Activated CD8-positive, alpha-beta memory T cell treated with anti-CD3 and anti-CD28 coated beads, Interleukin-2, amount 50 U/mL, for 24 hours (primary cell): Measurements from ENCODE around the gene RSRC1.
"Not testable (repeated sequence)": the region's sequence is repeated elsewhere in the genome, so short reads cannot be mapped to it uniquely, and the experiment has no call there.

Experiments used
- DNase-seq: peaks from one replicate; pipeline ENCODE4 v3.0.0-alpha.2; 2020; ENCODE audit errors: extremely low read depth

The RSRC1 gene

GRCh38 chr3:158329696-158330441, 220.0 kb downstream of the RSRC1 start:
- DNase-seq, result not testable (repeated sequence)

- no peak for DNase-seq
These were observed 221.0 kb downstream of the RSRC1 start for GRCh38 chr3:158330870-158331269.

- DNase-seq, result no peak
These were observed 223.8 kb downstream of the RSRC1 start for GRCh38 chr3:158333736-158334135.

GRCh38 chr3:158337110-158337509, 227.2 kb downstream of the RSRC1 start:
- no peak for DNase-seq

- no peak for DNase-seq
These were observed 229.7 kb downstream of the RSRC1 start for GRCh38 chr3:158339638-158340037.

- DNase-seq, result not testable (repeated sequence)
These were observed 231.1 kb downstream of the RSRC1 start for GRCh38 chr3:158340951-158341350.

- DNase-seq, result no peak
These were observed 238.1 kb downstream of the RSRC1 start for GRCh38 chr3:158347966-158348365.

GRCh38 chr3:158350971-158351370, 241.1 kb downstream of the RSRC1 start:
- no peak for DNase-seq

- no peak for DNase-seq
These were observed 242.7 kb downstream of the RSRC1 start for GRCh38 chr3:158352551-158352950.

- no peak for DNase-seq
These were observed 244.8 kb downstream of the RSRC1 start for GRCh38 chr3:158354713-158355112.

GRCh38 chr3:158355623-158356588, 246.0 kb downstream of the RSRC1 start:
- DNase-seq, result no peak

GRCh38 chr3:158359339-158359738, 249.4 kb downstream of the RSRC1 start:
- no peak for DNase-seq

- no peak for DNase-seq
These were observed 251.0 kb downstream of the RSRC1 start for GRCh38 chr3:158360756-158361448.

GRCh38 chr3:158368271-158368670, 258.4 kb downstream of the RSRC1 start:
- no peak for DNase-seq

GRCh38 chr3:158369279-158369678, 259.4 kb downstream of the RSRC1 start:
- no peak for DNase-seq

GRCh38 chr3:158379517-158379916, 269.6 kb downstream of the RSRC1 start:
- DNase-seq, result no peak

GRCh38 chr3:158381262-158381868, 271.5 kb downstream of the RSRC1 start:
- DNase-seq, result no peak

GRCh38 chr3:158382479-158382878, 272.6 kb downstream of the RSRC1 start:
- no peak for DNase-seq

GRCh38 chr3:158384019-158384418, 274.1 kb downstream of the RSRC1 start:
- DNase-seq, result no peak

- no peak for DNase-seq
These were observed 285.5 kb downstream of the RSRC1 start for GRCh38 chr3:158395421-158395820.

GRCh38 chr3:158402590-158402989, 292.7 kb downstream of the RSRC1 start:
- no peak for DNase-seq

- DNase-seq, result no peak
These were observed 293.1 kb downstream of the RSRC1 start for GRCh38 chr3:158403013-158403412.
